K562 (cell line): Measurements from ENCODE around the gene ANKS1A.

ENCODE experiments used
- ELF4 ChIP-seq: fragments of 450-650 bp; formaldehyde crosslinking; IDR thresholded peaks from 2 replicates; pipeline ENCODE4 v1.4.0; 2022; ENCODE audit warnings: missing genetic modification characterization
- FOXK1 ChIP-seq: sonication (generic); formaldehyde crosslinking; IDR thresholded peaks from 2 replicates; pipeline ENCODE4 v1.8.0; 2022; ENCODE audit warnings: missing genetic modification reagents, mild to moderate bottlenecking, borderline replicate concordance
- POLR2A ChIP-seq: fragments of 450-650 bp; conservative IDR thresholded peaks from 2 replicates; pipeline ENCODE4 v1.6.1; 2016
- POLR2AphosphoS5 ChIP-seq: IDR thresholded peaks from 2 replicates; pipeline ENCODE4 v1.6.1; 2011; ENCODE audit warnings: mild to moderate bottlenecking, low read depth, low read length, moderate library complexity; ENCODE audit not compliant: control insufficient read depth, insufficient read depth
- RAD51 ChIP-seq: fragments of 450-650 bp; IDR thresholded peaks from 2 replicates; pipeline ENCODE4 v1.7.1; 2016; ENCODE audit warnings: low read depth, mild to moderate bottlenecking, borderline replicate concordance
- RNF2 ChIP-seq: sonication (generic); IDR thresholded peaks from 2 replicates; pipeline ENCODE4 v1.6.1; 2016
- TAF9B ChIP-seq: fragments of 450-650 bp; IDR thresholded peaks from 2 replicates; pipeline ENCODE4 v1.6.1; 2018; ENCODE audit warnings: mild to moderate bottlenecking; ENCODE audit not compliant: partially characterized antibody
- TEAD2 ChIP-seq: fragments of 450-650 bp; IDR thresholded peaks from 2 replicates; pipeline ENCODE4 v1.6.1; 2016; ENCODE audit warnings: missing genetic modification characterization, control low read depth, missing compliant biosample characterization
- ZNF197 ChIP-seq: fragments of 200-800 bp; sonication (Bioruptor generic); IDR thresholded peaks from 2 replicates; pipeline ENCODE4 v1.6.1; 2016; ENCODE audit warnings: low read depth, missing genetic modification characterization, missing compliant biosample characterization
- TF ChIP-seq, protein P1 (sequence below): conservative IDR thresholded peaks from 2 replicates; pipeline ENCODE4 v1.6.1; 2011; ENCODE audit warnings: low read depth, mild to moderate bottlenecking, low read length; ENCODE audit not compliant: control insufficient read depth
- TF ChIP-seq, protein P2 (sequence below): fragments of 450-650 bp; IDR thresholded peaks from 2 replicates; pipeline ENCODE4 v1.7.1; 2018; ENCODE audit warnings: mild to moderate bottlenecking, low read depth; ENCODE audit not compliant: partially characterized antibody
- TF ChIP-seq, protein P3 (sequence below): fragments of 450-650 bp; formaldehyde crosslinking; IDR thresholded peaks from 2 replicates; pipeline ENCODE4 v1.4.0; 2020; ENCODE audit warnings: mild to moderate bottlenecking, moderate library complexity
- TF ChIP-seq, protein P4 (sequence below), 3 experiments: IDR thresholded peaks in 2 of 3; conservative IDR thresholded peaks in 1 of 3; 2 replicates each; pipeline ENCODE4 v1.5.1; 2011 to 2012; ENCODE audit warnings: low read length in 3 of 3, mild to moderate bottlenecking in 3 of 3, control low read depth in 2 of 3, improper control_type of control experiment in 1 of 3, inconsistent platforms in 1 of 3, low read depth in 1 of 3, mixed read lengths in 1 of 3, moderate library complexity in 1 of 3; ENCODE audit not compliant: insufficient read depth in 2 of 3
- TF ChIP-seq, protein P5 (sequence below): fragments of 450-650 bp; formaldehyde crosslinking; IDR thresholded peaks from 2 replicates; pipeline ENCODE4 v1.4.0; 2020; ENCODE audit warnings: mild to moderate bottlenecking

GRCh38 chr6:35073211-35073610 lies 184.2 kb downstream of the ANKS1A start:
- TF ChIP-seq, protein P1, sequence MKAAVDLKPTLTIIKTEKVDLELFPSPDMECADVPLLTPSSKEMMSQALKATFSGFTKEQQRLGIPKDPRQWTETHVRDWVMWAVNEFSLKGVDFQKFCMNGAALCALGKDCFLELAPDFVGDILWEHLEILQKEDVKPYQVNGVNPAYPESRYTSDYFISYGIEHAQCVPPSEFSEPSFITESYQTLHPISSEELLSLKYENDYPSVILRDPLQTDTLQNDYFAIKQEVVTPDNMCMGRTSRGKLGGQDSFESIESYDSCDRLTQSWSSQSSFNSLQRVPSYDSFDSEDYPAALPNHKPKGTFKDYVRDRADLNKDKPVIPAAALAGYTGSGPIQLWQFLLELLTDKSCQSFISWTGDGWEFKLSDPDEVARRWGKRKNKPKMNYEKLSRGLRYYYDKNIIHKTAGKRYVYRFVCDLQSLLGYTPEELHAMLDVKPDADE: no peak
- TF ChIP-seq, protein P2, sequence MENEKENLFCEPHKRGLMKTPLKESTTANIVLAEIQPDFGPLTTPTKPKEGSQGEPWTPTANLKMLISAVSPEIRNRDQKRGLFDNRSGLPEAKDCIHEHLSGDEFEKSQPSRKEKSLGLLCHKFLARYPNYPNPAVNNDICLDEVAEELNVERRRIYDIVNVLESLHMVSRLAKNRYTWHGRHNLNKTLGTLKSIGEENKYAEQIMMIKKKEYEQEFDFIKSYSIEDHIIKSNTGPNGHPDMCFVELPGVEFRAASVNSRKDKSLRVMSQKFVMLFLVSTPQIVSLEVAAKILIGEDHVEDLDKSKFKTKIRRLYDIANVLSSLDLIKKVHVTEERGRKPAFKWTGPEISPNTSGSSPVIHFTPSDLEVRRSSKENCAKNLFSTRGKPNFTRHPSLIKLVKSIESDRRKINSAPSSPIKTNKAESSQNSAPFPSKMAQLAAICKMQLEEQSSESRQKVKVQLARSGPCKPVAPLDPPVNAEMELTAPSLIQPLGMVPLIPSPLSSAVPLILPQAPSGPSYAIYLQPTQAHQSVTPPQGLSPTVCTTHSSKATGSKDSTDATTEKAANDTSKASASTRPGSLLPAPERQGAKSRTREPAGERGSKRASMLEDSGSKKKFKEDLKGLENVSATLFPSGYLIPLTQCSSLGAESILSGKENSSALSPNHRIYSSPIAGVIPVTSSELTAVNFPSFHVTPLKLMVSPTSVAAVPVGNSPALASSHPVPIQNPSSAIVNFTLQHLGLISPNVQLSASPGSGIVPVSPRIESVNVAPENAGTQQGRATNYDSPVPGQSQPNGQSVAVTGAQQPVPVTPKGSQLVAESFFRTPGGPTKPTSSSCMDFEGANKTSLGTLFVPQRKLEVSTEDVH: no peak
- TF ChIP-seq TEAD2 (tag) (no peak), FOXK1 (CRISPR knock-in tag) (no peak), TAF9B (no peak), ELF4 (no peak), RAD51 (no peak), RNF2 (no peak), ZNF197 (CRISPR knock-in tag) (no peak), POLR2A (no peak), POLR2AphosphoS5 (no peak)
- TF ChIP-seq, protein P3, sequence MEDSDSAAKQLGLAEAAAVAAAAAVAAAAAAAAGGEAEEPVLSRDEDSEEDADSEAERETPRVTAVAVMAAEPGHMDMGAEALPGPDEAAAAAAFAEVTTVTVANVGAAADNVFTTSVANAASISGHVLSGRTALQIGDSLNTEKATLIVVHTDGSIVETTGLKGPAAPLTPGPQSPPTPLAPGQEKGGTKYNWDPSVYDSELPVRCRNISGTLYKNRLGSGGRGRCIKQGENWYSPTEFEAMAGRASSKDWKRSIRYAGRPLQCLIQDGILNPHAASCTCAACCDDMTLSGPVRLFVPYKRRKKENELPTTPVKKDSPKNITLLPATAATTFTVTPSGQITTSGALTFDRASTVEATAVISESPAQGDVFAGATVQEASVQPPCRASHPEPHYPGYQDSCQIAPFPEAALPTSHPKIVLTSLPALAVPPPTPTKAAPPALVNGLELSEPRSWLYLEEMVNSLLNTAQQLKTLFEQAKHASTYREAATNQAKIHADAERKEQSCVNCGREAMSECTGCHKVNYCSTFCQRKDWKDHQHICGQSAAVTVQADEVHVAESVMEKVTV (CRISPR knock-in tag): no peak
- TF ChIP-seq, protein P4, sequence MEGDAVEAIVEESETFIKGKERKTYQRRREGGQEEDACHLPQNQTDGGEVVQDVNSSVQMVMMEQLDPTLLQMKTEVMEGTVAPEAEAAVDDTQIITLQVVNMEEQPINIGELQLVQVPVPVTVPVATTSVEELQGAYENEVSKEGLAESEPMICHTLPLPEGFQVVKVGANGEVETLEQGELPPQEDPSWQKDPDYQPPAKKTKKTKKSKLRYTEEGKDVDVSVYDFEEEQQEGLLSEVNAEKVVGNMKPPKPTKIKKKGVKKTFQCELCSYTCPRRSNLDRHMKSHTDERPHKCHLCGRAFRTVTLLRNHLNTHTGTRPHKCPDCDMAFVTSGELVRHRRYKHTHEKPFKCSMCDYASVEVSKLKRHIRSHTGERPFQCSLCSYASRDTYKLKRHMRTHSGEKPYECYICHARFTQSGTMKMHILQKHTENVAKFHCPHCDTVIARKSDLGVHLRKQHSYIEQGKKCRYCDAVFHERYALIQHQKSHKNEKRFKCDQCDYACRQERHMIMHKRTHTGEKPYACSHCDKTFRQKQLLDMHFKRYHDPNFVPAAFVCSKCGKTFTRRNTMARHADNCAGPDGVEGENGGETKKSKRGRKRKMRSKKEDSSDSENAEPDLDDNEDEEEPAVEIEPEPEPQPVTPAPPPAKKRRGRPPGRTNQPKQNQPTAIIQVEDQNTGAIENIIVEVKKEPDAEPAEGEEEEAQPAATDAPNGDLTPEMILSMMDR (IDR thresholded peaks at IDR 0.05 in 2 of 3, conservative IDR thresholded peaks at IDR 0.05 in 1 of 3; ENCODE audit: insufficient read depth in 2 of 3, low read depth in 1 of 3, low read length in 3 of 3): no peak
- TF ChIP-seq, protein P5, sequence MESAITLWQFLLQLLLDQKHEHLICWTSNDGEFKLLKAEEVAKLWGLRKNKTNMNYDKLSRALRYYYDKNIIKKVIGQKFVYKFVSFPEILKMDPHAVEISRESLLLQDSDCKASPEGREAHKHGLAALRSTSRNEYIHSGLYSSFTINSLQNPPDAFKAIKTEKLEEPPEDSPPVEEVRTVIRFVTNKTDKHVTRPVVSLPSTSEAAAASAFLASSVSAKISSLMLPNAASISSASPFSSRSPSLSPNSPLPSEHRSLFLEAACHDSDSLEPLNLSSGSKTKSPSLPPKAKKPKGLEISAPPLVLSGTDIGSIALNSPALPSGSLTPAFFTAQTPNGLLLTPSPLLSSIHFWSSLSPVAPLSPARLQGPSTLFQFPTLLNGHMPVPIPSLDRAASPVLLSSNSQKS (CRISPR knock-in tag): no peak
